Lower leg skin (tissue), 3 donors: ENCODE data around the gene PMIS2.

Experiments used
- POLR2A ChIP-seq, 2 donors: fragments of 450-650 bp; IDR thresholded peaks; one replicate each; pipeline ENCODE4 v1.6.1; 2016 to 2017; ENCODE audit warnings: antibody characterized with exemption in 2 of 2, mild to moderate bottlenecking in 1 of 2, moderate library complexity in 1 of 2
- TF ChIP-seq, protein P1 (sequence below), 3 donors: fragments of 450-650 bp; IDR thresholded peaks; one replicate each; pipeline ENCODE4 v1.5.1; 2016; ENCODE audit warnings: antibody characterized with exemption in 3 of 3, mild to moderate bottlenecking in 3 of 3, moderate library complexity in 2 of 3

DNA sequence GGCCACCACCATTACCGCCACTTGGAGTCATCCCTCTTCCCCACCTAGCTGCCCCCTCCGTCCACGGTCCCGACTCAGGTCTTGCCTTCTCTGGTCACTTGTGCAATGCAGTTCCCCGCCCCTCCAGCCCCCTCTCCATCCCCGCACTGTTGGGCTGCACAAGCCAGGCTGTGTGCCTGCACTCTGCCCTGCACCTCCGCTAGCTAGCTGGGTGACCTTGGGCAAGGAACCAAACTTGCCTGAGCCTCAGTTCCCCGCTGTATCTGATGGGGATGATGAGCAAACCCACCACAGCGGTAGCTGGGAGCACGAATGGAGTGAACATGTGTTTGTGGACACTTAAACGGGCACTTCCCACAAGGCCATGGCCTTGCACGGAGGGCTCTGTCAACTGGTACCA, 46.1 kb upstream of the PMIS2 start:
- TF ChIP-seq, protein P1, sequence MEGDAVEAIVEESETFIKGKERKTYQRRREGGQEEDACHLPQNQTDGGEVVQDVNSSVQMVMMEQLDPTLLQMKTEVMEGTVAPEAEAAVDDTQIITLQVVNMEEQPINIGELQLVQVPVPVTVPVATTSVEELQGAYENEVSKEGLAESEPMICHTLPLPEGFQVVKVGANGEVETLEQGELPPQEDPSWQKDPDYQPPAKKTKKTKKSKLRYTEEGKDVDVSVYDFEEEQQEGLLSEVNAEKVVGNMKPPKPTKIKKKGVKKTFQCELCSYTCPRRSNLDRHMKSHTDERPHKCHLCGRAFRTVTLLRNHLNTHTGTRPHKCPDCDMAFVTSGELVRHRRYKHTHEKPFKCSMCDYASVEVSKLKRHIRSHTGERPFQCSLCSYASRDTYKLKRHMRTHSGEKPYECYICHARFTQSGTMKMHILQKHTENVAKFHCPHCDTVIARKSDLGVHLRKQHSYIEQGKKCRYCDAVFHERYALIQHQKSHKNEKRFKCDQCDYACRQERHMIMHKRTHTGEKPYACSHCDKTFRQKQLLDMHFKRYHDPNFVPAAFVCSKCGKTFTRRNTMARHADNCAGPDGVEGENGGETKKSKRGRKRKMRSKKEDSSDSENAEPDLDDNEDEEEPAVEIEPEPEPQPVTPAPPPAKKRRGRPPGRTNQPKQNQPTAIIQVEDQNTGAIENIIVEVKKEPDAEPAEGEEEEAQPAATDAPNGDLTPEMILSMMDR (IDR thresholded peaks at IDR 0.05): no peak
- TF ChIP-seq POLR2A (IDR thresholded peaks at IDR 0.05): no peak
